Measurements from ENCODE around the gene DNM1L. TPM values are rescaled to one million over a fixed set of nuclear protein-coding genes. Genes with fewer than 3 reads are reported as not detected.

Gene DNM1L
- total and polyA plus RNA-seq, 9 of the 15 experiments (the other 6 are each of a cell fraction or from before 2014, with no cell fraction given): 24.1 to 82.8 (median 61.5) TPM

- BruUV-seq (replicated peaks): no TSS peak
- peaks cover 0 to 13% of the 10 kb centered on the region in 2 experiments; a peak in 3 of 5 replicates for H3K4me1 ChIP-seq (replicated peaks in 1 of 2; ENCODE audit: control insufficient read depth in 2 of 2, insufficient read depth in 2 of 2, low read length in 2 of 2)
- POLR2A ChIA-PET: no interaction called here
- under 1% methylated on average over 14 of the region's 14 CpGs for WGBS (ENCODE audit: insufficient coverage, low coverage, missing lambda C conversion rate)
- intact Hi-C loops (cut with micrococcal nuclease): no loop called here
- peak overlapping the region; percentile 91 for H3K27ac ChIP-seq (ENCODE audit: extremely low read depth, low read depth, low read length)
- peak overlapping the region; percentile 98 for H2AFZ ChIP-seq (ENCODE audit: low read depth, low read length)
- CTCF ChIA-PET (ENCODE audit: low intra/inter-chr PET ratio): no interaction called here
- TF ChIP-seq MYC (IDR thresholded peaks at IDR 0.05; ENCODE audit: low read depth, low read length) (0 out of 2 replicates have a peak, but pooled peaks have one; percentile 2), MYC (CRISPR knock-in tag; IDR thresholded peaks at IDR 0.05; ENCODE audit: borderline replicate concordance, low read depth) (no peak), RBBP5 (IDR thresholded peaks at IDR 0.05; ENCODE audit: borderline replicate concordance, insufficient read depth, low read length, poor library complexity, severe bottlenecking) (peak; percentile 14), ZBTB40 (IDR thresholded peaks at IDR 0.05) (peak; percentile 6; the same call in 1 of the 2 replicates), ZBTB40 (CRISPR knock-in tag; IDR thresholded peaks at IDR 0.05) (no peak), TGIF2 (CRISPR knock-in tag; IDR thresholded peaks at IDR 0.05) (0 out of 2 replicates have a peak, but pooled peaks have one; percentile 7), HIVEP1 (CRISPR knock-in tag; IDR thresholded peaks at IDR 0.05) (no peak), RBM25 (IDR thresholded peaks at IDR 0.05; ENCODE audit: low read depth, low read length, severe bottlenecking) (no peak), TAF7 (tag; IDR thresholded peaks at IDR 0.05) (0 out of 2 replicates have a peak, but pooled peaks have one; percentile 16), THRAP3 (IDR thresholded peaks at IDR 0.05; ENCODE audit: borderline replicate concordance) (no peak)
- TF ChIP-seq, protein P1, sequence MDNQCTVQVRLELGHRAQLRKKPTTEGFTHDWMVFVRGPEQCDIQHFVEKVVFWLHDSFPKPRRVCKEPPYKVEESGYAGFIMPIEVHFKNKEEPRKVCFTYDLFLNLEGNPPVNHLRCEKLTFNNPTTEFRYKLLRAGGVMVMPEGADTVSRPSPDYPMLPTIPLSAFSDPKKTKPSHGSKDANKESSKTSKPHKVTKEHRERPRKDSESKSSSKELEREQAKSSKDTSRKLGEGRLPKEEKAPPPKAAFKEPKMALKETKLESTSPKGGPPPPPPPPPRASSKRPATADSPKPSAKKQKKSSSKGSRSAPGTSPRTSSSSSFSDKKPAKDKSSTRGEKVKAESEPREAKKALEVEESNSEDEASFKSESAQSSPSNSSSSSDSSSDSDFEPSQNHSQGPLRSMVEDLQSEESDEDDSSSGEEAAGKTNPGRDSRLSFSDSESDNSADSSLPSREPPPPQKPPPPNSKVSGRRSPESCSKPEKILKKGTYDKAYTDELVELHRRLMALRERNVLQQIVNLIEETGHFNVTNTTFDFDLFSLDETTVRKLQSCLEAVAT (IDR thresholded peaks at IDR 0.05): peak in 1 of 2 experiments; percentile 35; a peak in 1 of 4 replicates
- FAIRE-seq: peak; percentile 61
- H3K27me3 ChIP-seq (ENCODE audit: control insufficient read depth in 2 of 2, insufficient read depth in 2 of 2, low read length in 2 of 2): no peaks in the 10 kb centered on the region
- peaks cover 15% of the 10 kb centered on the region; the same call in 2 of the 3 replicates for H3K36me3 ChIP-seq (ENCODE audit: control insufficient read depth, insufficient read depth, low read length)
- peak overlapping the region; percentile 87 for H3K4me2 ChIP-seq (ENCODE audit: insufficient read depth, low read length)
- no peaks in the 10 kb centered on the region for H4K20me1 ChIP-seq (replicated peaks; ENCODE audit: control insufficient read depth, insufficient read depth, low read length)
- peaks cover 54% of the 10 kb centered on the region for H3K79me2 ChIP-seq (ENCODE audit: control insufficient read depth, insufficient read depth, low read length)
- H3K9me3 ChIP-seq (replicated peaks; ENCODE audit: control insufficient read depth, insufficient read depth, low read depth, low read length): no peaks in the 10 kb centered on the region
- in situ Hi-C loops (cut with MboI): no loop called here
- peak overlapping the region; percentile 84 to 94 for H3K9ac ChIP-seq (ENCODE audit: insufficient read depth in 1 of 2, low read depth in 2 of 2, low read length in 2 of 2)
- H3K4me3 ChIP-seq: peak overlapping the region; percentile 98
- no peak for DNase-seq (ENCODE audit: extremely low read depth in 1 of 4, low spot score in 3 of 4)
- peak; percentile 45 for ATAC-seq
- H3K9me1 ChIP-seq (ENCODE audit: control insufficient read depth, insufficient read depth, low read length): no peaks in the 10 kb centered on the region
These were observed 778 bp downstream of the DNM1L start for GRCh38 chr12:32679920-32680237.
